HepG2 (cell line): Measurements from ENCODE around the gene DENND2D. TPM values are rescaled to one million over a fixed set of nuclear protein-coding genes. Genes with fewer than 3 reads are reported as not detected.

Source experiments
- ATAC-seq: fragments of 200-7000 bp; cut with Tn5 transposase; 3 replicates; pipeline ENCODE4 v1.9.1; 2020; ENCODE audit warnings: mild to moderate bottlenecking, moderate library complexity
- BruUV-seq: library from RNA; stranded (reverse); fragments of 400-500 nt; replicated peaks from 2 replicates; lab custom pipeline; 2021; lab: Mats Ljungman, UMichigan
- CTCF ChIA-PET: fragments of 300-600 bp; formaldehyde crosslinking; extraction: SDS; loops from one replicate; lab custom pipeline; 2021; ENCODE audit warnings: low total read pairs, inconsistent platforms, low intra/inter-chr PET ratio; lab: Yijun Ruan, JAX
- POLR2A ChIA-PET: fragments of 350-600 bp; sonication (Branson Sonifier 250); formaldehyde crosslinking; loops from one replicate; lab custom pipeline; 2020; ENCODE audit warnings: antibody characterized with exemption, inconsistent platforms; lab: Yijun Ruan, JAX
- DNase-seq: peaks from one replicate; pipeline ENCODE4 v3.0.0-alpha.2; 2015; ENCODE audit warnings: low spot score
- FAIRE-seq: peaks from 3 replicates; lab custom pipeline; 2011; peaks lifted over from hg19 to GRCh38; lab: Jason Lieb, UNC
- H2AFZ ChIP-seq: one replicate; pipeline ENCODE4 v1.6.1; 2011; ENCODE audit warnings: low read length, inconsistent platforms
- H3K27ac ChIP-seq: fragments of 300-600 bp; 3 replicates; pipeline ENCODE4 v1.8.0; 2011; ENCODE audit warnings: mixed run types, mild to moderate bottlenecking, mixed read lengths, low read length, inconsistent platforms; ENCODE audit not compliant: insufficient read depth; ENCODE audit errors: extremely low read length
- H3K27me3 ChIP-seq, 2 experiments: fragments of 200-600 bp in 1 of 2; 2 replicates in 1 of 2; 3 replicates in 1 of 2; pipeline versions ENCODE4 v1.6.0 to v1.8.0; 2011; ENCODE audit warnings: low read length in 2 of 2, mild to moderate bottlenecking in 2 of 2, moderate library complexity in 2 of 2, inconsistent platforms in 1 of 2; ENCODE audit not compliant: insufficient read depth in 2 of 2, control insufficient read depth in 1 of 2
- H3K36me3 ChIP-seq, 2 experiments: fragments of 200-600 bp in 1 of 2; replicated peaks in 1 of 2; 2 replicates in 1 of 2; 3 replicates in 1 of 2; pipeline versions ENCODE4 v1.5.1 to v1.8.0; 2011; ENCODE audit warnings: low read length in 2 of 2, inconsistent platforms in 1 of 2; ENCODE audit not compliant: insufficient read depth in 2 of 2, control insufficient read depth in 1 of 2
- H3K4me1 ChIP-seq: 2 replicates; pipeline ENCODE4 v1.5.1; 2012; ENCODE audit warnings: low read length, inconsistent platforms; ENCODE audit not compliant: insufficient read depth
- H3K4me2 ChIP-seq: 2 replicates; pipeline ENCODE4 v1.6.0; 2011; ENCODE audit warnings: low read depth, low read length, inconsistent platforms
- H3K4me3 ChIP-seq, 3 experiments: fragments of 200-600 bp in 1 of 3; sonication (generic), shearing (Covaris generic) in 1 of 3; replicated peaks in 1 of 3; 2 replicates each; pipeline ENCODE4 v1.5.1; 2011 to 2016; ENCODE audit warnings: low read length in 3 of 3, inconsistent platforms in 2 of 3, low read depth in 2 of 3, mild to moderate bottlenecking in 2 of 3, control low read depth in 1 of 3, mixed read lengths in 1 of 3; ENCODE audit not compliant: insufficient read depth in 1 of 3
- H3K79me2 ChIP-seq: one replicate; pipeline ENCODE4 v1.6.1; 2011; ENCODE audit warnings: low read length, inconsistent platforms; ENCODE audit not compliant: insufficient read depth
- H3K9ac ChIP-seq: 2 replicates; pipeline ENCODE4 v1.6.0; 2011; ENCODE audit warnings: mild to moderate bottlenecking, low read depth, low read length, inconsistent platforms; ENCODE audit not compliant: insufficient read depth
- H3K9me3 ChIP-seq: 2 replicates; pipeline ENCODE4 v1.5.1; 2012; ENCODE audit warnings: mild to moderate bottlenecking, low read length
- H4K20me1 ChIP-seq: 2 replicates; pipeline ENCODE4 v1.6.0; 2011; ENCODE audit warnings: inconsistent platforms, mild to moderate bottlenecking, low read length, moderate library complexity; ENCODE audit not compliant: insufficient read depth
- DNMT1 ChIP-seq: sonication (generic); formaldehyde crosslinking; IDR thresholded peaks from 2 replicates; pipeline ENCODE4 v1.5.1; 2020; ENCODE audit warnings: mild to moderate bottlenecking, missing genetic modification reagents
- FOXP1 ChIP-seq, 2 experiments: fragments of 450-650 bp in 1 of 2; IDR thresholded peaks; 2 replicates each; pipeline ENCODE4 v1.6.1; 2017 to 2018; ENCODE audit warnings: antibody characterized with exemption in 1 of 2
- PREB ChIP-seq: sonication (generic); formaldehyde crosslinking; IDR thresholded peaks from 2 replicates; pipeline ENCODE4 v1.4.0; 2020; ENCODE audit warnings: missing genetic modification reagents
- SP140L ChIP-seq: sonication (generic); formaldehyde crosslinking; IDR thresholded peaks from 2 replicates; pipeline ENCODE4 v1.4.0; 2020; ENCODE audit warnings: missing genetic modification reagents, borderline replicate concordance
- THAP7 ChIP-seq: sonication (generic); formaldehyde crosslinking; IDR thresholded peaks from 2 replicates; pipeline ENCODE4 v1.8.1; 2023; ENCODE audit warnings: mild to moderate bottlenecking, missing genetic modification reagents
- TIGD3 ChIP-seq: sonication (generic); formaldehyde crosslinking; IDR thresholded peaks from 2 replicates; pipeline ENCODE4 v1.5.1; 2020; ENCODE audit warnings: mild to moderate bottlenecking, missing genetic modification reagents, borderline replicate concordance
- ZBTB33 ChIP-seq: sonication (generic); formaldehyde crosslinking; IDR thresholded peaks from 2 replicates; pipeline ENCODE4 v1.4.0; 2020; ENCODE audit warnings: missing genetic modification reagents
- WGBS: methylation state at CpG from one replicate; pipeline ENCODE4 v1.1.6; 2017; ENCODE audit warnings: low lambda C conversion rate; 5-methylcytosine and 5-hydroxymethylcytosine counted together
- in situ Hi-C: cut with HindIII; loops from 2 replicates; pipeline ENCODE4 v1.10.0; 2017; ENCODE audit warnings: low pct_unique_long_range_greater_than_20kb; ENCODE audit not compliant: extremely low pct_ligation_motif_present
- intact Hi-C: fragments of 100-400 bp; cut with micrococcal nuclease; formaldehyde crosslinking; loops from one replicate; pipeline ENCODE4 v1.10.0; 2022; ENCODE audit not compliant: unreplicated experiment
- polyA plus RNA-seq, 8 experiments: library from polyadenylated mRNA; depleted of rRNA in 3 of 8; stranded (reverse) in 7 of 8; unstranded in 1 of 8; fragments of >200 nt; fragmentation: Illumina TruSeq in 4 of 8; extraction: Trizol in 4 of 8; gene quantifications; 2 replicates each; pipeline versions ENCODE4 v1.2.1 to v1.2.3, GENCODE V29; 2011 to 2016; ENCODE audit warnings: low read depth in 4 of 8, missing spikeins in 1 of 8, mixed read lengths in 1 of 8; ENCODE audit not compliant: insufficient read depth in 1 of 8
- total RNA-seq, 5 experiments: library from RNA; depleted of rRNA; stranded (reverse); fragments of >200 nt; fragmentation: Illumina TruSeq; extraction: Trizol; gene quantifications; 2 replicates each; pipeline ENCODE4 v1.2.3, GENCODE V29; 2016; ENCODE audit warnings: low read depth in 1 of 5

DENND2D gene
- total and polyA plus RNA-seq, 2 of the 13 experiments (the other 11 are each of a cell fraction or from before 2014, with no cell fraction given): 0.04 TPM; not detected in 1

GRCh38 chr1:111192658-111193519 lies 7.6 kb downstream of the DENND2D start:
- H3K79me2 ChIP-seq: no peaks in the 10 kb centered on the region
- no TSS peak for BruUV-seq
- no peak for DNase-seq
- in situ Hi-C loops: no loop called here
- H3K9me3 ChIP-seq: no peaks in the 10 kb centered on the region
- no peak for FAIRE-seq
- no peak overlapping the region for H3K27ac ChIP-seq
- no peak overlapping the region for H3K9ac ChIP-seq
- H3K4me2 ChIP-seq: no peak overlapping the region
- POLR2A ChIA-PET: no interaction called here
- no peak for TF ChIP-seq TIGD3
- TF ChIP-seq FOXP1 (IDR thresholded peaks at IDR 0.05): no peak
- TF ChIP-seq FOXP1 (CRISPR knock-in tag; IDR thresholded peaks at IDR 0.05): no peak
- H3K27me3 ChIP-seq: no peaks in the 10 kb centered on the region
- no peak for ATAC-seq
- no peak overlapping the region for H2AFZ ChIP-seq
- CTCF ChIA-PET: no interaction called here
- H3K4me3 ChIP-seq: no peak overlapping the region
- H4K20me1 ChIP-seq: no peaks in the 10 kb centered on the region
- H3K36me3 ChIP-seq: no peaks in the 10 kb centered on the region; a peak in 1 of 5 replicates
- WGBS: 67% methylated on average over 9 of the region's 10 CpGs
- intact Hi-C loops: no loop called here
- H3K4me1 ChIP-seq: peaks cover 76% of the 10 kb centered on the region

GRCh38 chr1:111192074-111192473 lies 8.4 kb downstream of the DENND2D start:
- peak; percentile 7; the same call in 1 of the 3 replicates for ATAC-seq
- Histone ChIP-seq H4K20me1 (no peaks in the 10 kb centered on the region), H3K79me2 (no peaks in the 10 kb centered on the region), H3K27ac (no peak overlapping the region), H3K4me1 (peaks cover 68% of the 10 kb centered on the region), H3K9ac (no peak overlapping the region), H3K4me3 (no peak overlapping the region), H2AFZ (no peak overlapping the region), H3K4me2 (no peak overlapping the region), H3K36me3 (peaks cover 1 to 6% of the 10 kb centered on the region in 2 experiments; a peak in 2 of 5 replicates), H3K27me3 (no peaks in the 10 kb centered on the region), H3K9me3 (no peaks in the 10 kb centered on the region)
- no peak for DNase-seq
- 92% methylated on average over 4 of the region's 5 CpGs for WGBS
- TF ChIP-seq DNMT1 (CRISPR knock-in tag) (no peak), ZBTB33 (CRISPR knock-in tag) (peak; percentile 41; the same call in 1 of the 2 replicates), PREB (CRISPR knock-in tag) (no peak), SP140L (no peak), THAP7 (CRISPR knock-in tag) (no peak)
- FAIRE-seq: no peak
- BruUV-seq: no TSS peak
- intact Hi-C loops: no loop called here
- CTCF ChIA-PET: no interaction called here
- in situ Hi-C loops: no loop called here
- POLR2A ChIA-PET: no interaction called here
